ENCODE results near the gene SLC15A3. TPM values are rescaled to one million over a fixed set of nuclear protein-coding genes. Genes with fewer than 3 reads are reported as not detected.

The SLC15A3 gene
- polyA plus RNA-seq, 4 donors, result 4.5 to 26.0 (median 11.3) TPM

- Histone ChIP-seq H3K9me3 (ENCODE audit: control insufficient read depth in 2 of 2, insufficient read depth in 1 of 2, low read depth in 1 of 2, low read length in 1 of 2) (no peaks in the 10 kb centered on the region), H3K27me3 (ENCODE audit: control insufficient read depth in 3 of 3, insufficient read depth in 3 of 3, low read length in 3 of 3) (no peaks in the 10 kb centered on the region), H3K4me3 (ENCODE audit: low read depth in 1 of 3, low read length in 3 of 3) (peak overlapping the region in 1 of 3 donors; percentile 53), H3K27ac (ENCODE audit: low read depth in 1 of 3, low read length in 2 of 3) (peak overlapping the region in 2 of 3 donors; percentile 52 to 68), H3K36me3 (ENCODE audit: control insufficient read depth in 3 of 3, insufficient read depth in 2 of 3, low read depth in 1 of 3, low read length in 3 of 3) (no peaks in the 10 kb centered on the region), H3K4me1 (ENCODE audit: control insufficient read depth in 3 of 3, insufficient read depth in 2 of 3, low read depth in 1 of 3, low read length in 2 of 3) (no peaks in the 10 kb centered on the region)
- WGBS, 3 donors, result 71 to 81% (median 76%) methylated on average over 15 of the region's 15 CpGs
- FAIRE-seq, result no peak
- no peak for DNase-seq
Observed at GRCh38 chr11:60972182-60973030, 20.4 kb upstream of the SLC15A3 start.

GRCh38 chr11:60971520-60971919 is 19.5 kb upstream of the SLC15A3 start, which contains the start of gene CD6:
Gene CD6 (plus strand): TSS chr11:60971680. CDS start chr11:60971866, 186 bp downstream.
- Histone ChIP-seq H3K27me3 (ENCODE audit: control insufficient read depth in 3 of 3, insufficient read depth in 3 of 3, low read length in 3 of 3) (no peaks in the 10 kb centered on the region), H3K27ac (ENCODE audit: low read depth in 1 of 3, low read length in 2 of 3) (peak within 1 kb of the TSS in 2 of 3 donors; percentile 52 to 68), H3K36me3 (ENCODE audit: control insufficient read depth in 3 of 3, insufficient read depth in 2 of 3, low read depth in 1 of 3, low read length in 3 of 3) (no peaks in the 10 kb centered on the region), H3K4me3 (ENCODE audit: low read depth in 1 of 3, low read length in 3 of 3) (peak within 1 kb of the TSS in 2 of 3 donors; percentile 20 to 53), H3K4me1 (ENCODE audit: control insufficient read depth in 3 of 3, insufficient read depth in 2 of 3, low read depth in 1 of 3, low read length in 2 of 3) (no peaks in the 10 kb centered on the region), H3K9me3 (ENCODE audit: control insufficient read depth in 2 of 2, insufficient read depth in 1 of 2, low read depth in 1 of 2, low read length in 1 of 2) (no peaks in the 10 kb centered on the region)
- peak in 1 of 2 donors; percentile 46 for DNase-seq
- 75 to 91% (median 78%) methylated on average over 16 of the region's 16 CpGs for WGBS, 3 donors
- no peak for FAIRE-seq

- FAIRE-seq (no peak), DNase-seq (no peak)
Observed at GRCh38 chr11:60970890-60971289, 18.9 kb upstream of the SLC15A3 start.

GRCh38 chr11:60970369-60970774 is 18.4 kb upstream of the SLC15A3 start:
- DNase-seq (peak; percentile 61 to 66), FAIRE-seq (no peak)
- no peaks in the 10 kb centered on the region for H3K9me3 ChIP-seq (ENCODE audit: control insufficient read depth in 2 of 2, insufficient read depth in 1 of 2, low read depth in 1 of 2, low read length in 1 of 2)
- H3K36me3 ChIP-seq (ENCODE audit: control insufficient read depth in 3 of 3, insufficient read depth in 2 of 3, low read depth in 1 of 3, low read length in 3 of 3), result no peaks in the 10 kb centered on the region
- WGBS, 3 donors, result 9 to 17% (median 14%) methylated on average over 9 of the region's 9 CpGs
- H3K4me1 ChIP-seq (ENCODE audit: control insufficient read depth in 3 of 3, insufficient read depth in 2 of 3, low read depth in 1 of 3, low read length in 2 of 3), result no peaks in the 10 kb centered on the region
- H3K27ac ChIP-seq (ENCODE audit: low read depth in 1 of 3, low read length in 2 of 3), result no peak overlapping the region
- H3K27me3 ChIP-seq (ENCODE audit: control insufficient read depth in 3 of 3, insufficient read depth in 3 of 3, low read length in 3 of 3), result no peaks in the 10 kb centered on the region
- no peak overlapping the region for H3K4me3 ChIP-seq (ENCODE audit: low read depth in 1 of 3, low read length in 3 of 3)

More at GRCh38 chr11:60970890-60971289, 18.9 kb upstream of the SLC15A3 start:
- no peak overlapping the region for H3K4me3 ChIP-seq (ENCODE audit: low read depth in 1 of 3, low read length in 3 of 3)
- no peak overlapping the region for H3K27ac ChIP-seq (ENCODE audit: low read depth in 1 of 3, low read length in 2 of 3)
- WGBS, 3 donors, result 66 to 81% (median 74%) methylated on average over 5 of the region's 5 CpGs
- H3K9me3 ChIP-seq (ENCODE audit: control insufficient read depth in 2 of 2, insufficient read depth in 1 of 2, low read depth in 1 of 2, low read length in 1 of 2), result no peaks in the 10 kb centered on the region
- H3K36me3 ChIP-seq (ENCODE audit: control insufficient read depth in 3 of 3, insufficient read depth in 2 of 3, low read depth in 1 of 3, low read length in 3 of 3), result no peaks in the 10 kb centered on the region
- no peaks in the 10 kb centered on the region for H3K4me1 ChIP-seq (ENCODE audit: control insufficient read depth in 3 of 3, insufficient read depth in 2 of 3, low read depth in 1 of 3, low read length in 2 of 3)
- no peaks in the 10 kb centered on the region for H3K27me3 ChIP-seq (ENCODE audit: control insufficient read depth in 3 of 3, insufficient read depth in 3 of 3, low read length in 3 of 3)

- no peak for DNase-seq
- Histone ChIP-seq H3K36me3 (ENCODE audit: control insufficient read depth in 3 of 3, insufficient read depth in 2 of 3, low read depth in 1 of 3, low read length in 3 of 3) (no peaks in the 10 kb centered on the region), H3K4me1 (ENCODE audit: control insufficient read depth in 3 of 3, insufficient read depth in 2 of 3, low read depth in 1 of 3, low read length in 2 of 3) (no peaks in the 10 kb centered on the region), H3K9me3 (ENCODE audit: control insufficient read depth in 2 of 2, insufficient read depth in 1 of 2, low read depth in 1 of 2, low read length in 1 of 2) (no peaks in the 10 kb centered on the region), H3K4me3 (ENCODE audit: low read depth in 1 of 3, low read length in 3 of 3) (no peak overlapping the region), H3K27ac (ENCODE audit: low read depth in 1 of 3, low read length in 2 of 3) (no peak overlapping the region), H3K27me3 (ENCODE audit: control insufficient read depth in 3 of 3, insufficient read depth in 3 of 3, low read length in 3 of 3) (no peaks in the 10 kb centered on the region)
- FAIRE-seq, result no peak
- WGBS, 3 donors, result 59 to 97% (median 89%) methylated on average over 1 of the region's 1 CpG
Observed at GRCh38 chr11:60968223-60968622, 16.2 kb upstream of the SLC15A3 start.

- 79 to 85% (median 82%) methylated on average over 4 of the region's 4 CpGs for WGBS, 3 donors
- Histone ChIP-seq H3K9me3 (ENCODE audit: control insufficient read depth in 2 of 2, insufficient read depth in 1 of 2, low read depth in 1 of 2, low read length in 1 of 2) (no peaks in the 10 kb centered on the region), H3K4me1 (ENCODE audit: control insufficient read depth in 3 of 3, insufficient read depth in 2 of 3, low read depth in 1 of 3, low read length in 2 of 3) (no peaks in the 10 kb centered on the region), H3K4me3 (ENCODE audit: low read depth in 1 of 3, low read length in 3 of 3) (no peak overlapping the region), H3K36me3 (ENCODE audit: control insufficient read depth in 3 of 3, insufficient read depth in 2 of 3, low read depth in 1 of 3, low read length in 3 of 3) (no peaks in the 10 kb centered on the region), H3K27me3 (ENCODE audit: control insufficient read depth in 3 of 3, insufficient read depth in 3 of 3, low read length in 3 of 3) (no peaks in the 10 kb centered on the region), H3K27ac (ENCODE audit: low read depth in 1 of 3, low read length in 2 of 3) (no peak overlapping the region)
- FAIRE-seq, result no peak
- DNase-seq, result no peak
Observed at GRCh38 chr11:60966890-60967289, 14.9 kb upstream of the SLC15A3 start.

GRCh38 chr11:60964801-60965200 is 12.8 kb upstream of the SLC15A3 start:
- DNase-seq (no peak), FAIRE-seq (no peak)
- no peaks in the 10 kb centered on the region for H3K4me1 ChIP-seq (ENCODE audit: control insufficient read depth in 3 of 3, insufficient read depth in 2 of 3, low read depth in 1 of 3, low read length in 2 of 3)
- H3K27me3 ChIP-seq (ENCODE audit: control insufficient read depth in 3 of 3, insufficient read depth in 3 of 3, low read length in 3 of 3), result peaks cover 0 to 2% (median 0%) of the 10 kb centered on the region in 3 donors
- H3K36me3 ChIP-seq (ENCODE audit: control insufficient read depth in 3 of 3, insufficient read depth in 2 of 3, low read depth in 1 of 3, low read length in 3 of 3), result no peaks in the 10 kb centered on the region
- 81 to 85% (median 82%) methylated on average over 6 of the region's 6 CpGs for WGBS, 3 donors
- no peak overlapping the region for H3K4me3 ChIP-seq (ENCODE audit: low read depth in 1 of 3, low read length in 3 of 3)
- H3K9me3 ChIP-seq (ENCODE audit: control insufficient read depth in 2 of 2, insufficient read depth in 1 of 2, low read depth in 1 of 2, low read length in 1 of 2), result no peaks in the 10 kb centered on the region
- H3K27ac ChIP-seq (ENCODE audit: low read depth in 1 of 3, low read length in 2 of 3), result no peak overlapping the region

- FAIRE-seq (no peak), DNase-seq (no peak)
- Histone ChIP-seq H3K4me1 (ENCODE audit: control insufficient read depth in 3 of 3, insufficient read depth in 2 of 3, low read depth in 1 of 3, low read length in 2 of 3) (no peaks in the 10 kb centered on the region), H3K27me3 (ENCODE audit: control insufficient read depth in 3 of 3, insufficient read depth in 3 of 3, low read length in 3 of 3) (peaks cover 0 to 2% (median 0%) of the 10 kb centered on the region in 3 donors), H3K27ac (ENCODE audit: low read depth in 1 of 3, low read length in 2 of 3) (no peak overlapping the region), H3K36me3 (ENCODE audit: control insufficient read depth in 3 of 3, insufficient read depth in 2 of 3, low read depth in 1 of 3, low read length in 3 of 3) (no peaks in the 10 kb centered on the region), H3K4me3 (ENCODE audit: low read depth in 1 of 3, low read length in 3 of 3) (no peak overlapping the region), H3K9me3 (ENCODE audit: control insufficient read depth in 2 of 2, insufficient read depth in 1 of 2, low read depth in 1 of 2, low read length in 1 of 2) (no peaks in the 10 kb centered on the region)
- 91% methylated on average over 7 of the region's 7 CpGs for WGBS, 3 donors
Observed at GRCh38 chr11:60960405-60960804, 8.4 kb upstream of the SLC15A3 start.

Data from small intestine (tissue), 7 donors.